Uterus (tissue), 4 donors: ENCODE results near the gene ARFGEF3. TPM values are rescaled to one million over a fixed set of nuclear protein-coding genes. Genes with fewer than 3 reads are reported as not detected.
"Not testable (repeated sequence)": the region's sequence is repeated elsewhere in the genome, so short reads cannot be mapped to it uniquely, and the experiment has no call there.

Experiments used
- DNase-seq, 2 donors: peaks; one replicate each; pipeline ENCODE4 v3.0.0-alpha.2; 2019 to 2020
- H3K27ac ChIP-seq, 2 donors: fragments of 200-600 bp; sonication (generic); 1 replicate in 1 of 2; 2 replicates in 1 of 2; pipeline ENCODE4 v1.5.1; 2016 to 2018
- H3K27me3 ChIP-seq, 2 donors: fragments of 200-600 bp; sonication (generic); one replicate each; pipeline ENCODE4 v1.5.1; 2018 to 2019; ENCODE audit warnings: control low read depth in 1 of 2
- H3K36me3 ChIP-seq, 2 donors: fragments of 200-600 bp; sonication (generic); one replicate each; pipeline ENCODE4 v1.5.1; 2019; ENCODE audit warnings: control low read depth in 1 of 2
- H3K4me1 ChIP-seq, 2 donors: fragments of 200-600 bp; sonication (generic); one replicate each; pipeline ENCODE4 v1.5.1; 2018 to 2019; ENCODE audit warnings: control low read depth in 1 of 2
- H3K4me3 ChIP-seq, 2 donors: fragments of 200-600 bp; sonication (generic); 1 replicate in 1 of 2; 2 replicates in 1 of 2; pipeline ENCODE4 v1.5.1; 2018 to 2019; ENCODE audit warnings: mild to moderate bottlenecking in 1 of 2
- H3K9me3 ChIP-seq, 2 donors: fragments of 200-600 bp; sonication (generic); one replicate each; pipeline ENCODE4 v1.5.1; 2019; ENCODE audit warnings: control low read depth in 1 of 2
- POLR2A ChIP-seq, 2 donors: fragments of 450-650 bp; IDR thresholded peaks; one replicate each; pipeline ENCODE4 v1.6.1; 2016; ENCODE audit warnings: antibody characterized with exemption in 2 of 2, mild to moderate bottlenecking in 1 of 2, moderate library complexity in 1 of 2
- intact Hi-C: fragments of 100-400 bp; cut with DNase I; formaldehyde crosslinking; loops from one replicate; pipeline ENCODE4 v1.15.1; 2023; ENCODE audit warnings: low total_unique reads
- total RNA-seq, 4 donors: library from RNA; depleted of rRNA in 3 of 4; stranded (reverse); fragments of >200 nt in 3 of 4; gene quantifications; one replicate each; pipeline versions ENCODE4 v1.1.0 to v1.2.4, GENCODE V29; 2014 to 2023
- TF ChIP-seq, protein P1 (sequence below), 4 experiments: fragments of 200-600 bp in 2 of 4; fragments of 450-650 bp in 2 of 4; sonication (generic) in 2 of 4; IDR thresholded peaks; one replicate each; pipeline ENCODE4 v1.5.1; 2016 to 2019; ENCODE audit warnings: antibody characterized with exemption in 4 of 4, mild to moderate bottlenecking in 2 of 4, moderate library complexity in 1 of 4
- donor health status: DM: yes; HTN: yes; CAD: no.

ARFGEF3 gene
- total RNA-seq, 4 donors from 2014 or later, result 0.88 to 5.8 (median 2.4) TPM

DNA sequence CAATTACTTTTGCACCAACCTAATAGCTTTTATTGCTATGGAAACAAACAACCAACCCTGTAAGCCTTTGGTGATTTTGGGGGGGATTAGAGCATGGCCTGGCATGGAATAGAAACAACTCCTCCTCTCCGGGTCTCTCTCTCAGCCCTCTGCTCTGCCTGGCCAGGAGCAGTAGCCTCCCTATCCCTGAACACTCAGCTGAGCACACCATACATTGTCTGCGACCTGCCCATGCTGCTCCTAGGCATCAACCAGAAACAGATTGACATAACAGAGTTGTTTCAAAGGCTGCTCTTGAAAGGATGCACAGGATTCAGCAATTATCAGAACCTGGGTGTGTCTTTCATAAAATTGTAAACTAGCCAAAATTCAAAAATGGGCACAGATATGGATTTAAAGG, 186.1 kb downstream of the ARFGEF3 start:
- Histone ChIP-seq H3K4me1 (no peaks in the 10 kb centered on the region), H3K27ac (no peak overlapping the region), H3K36me3 (no peaks in the 10 kb centered on the region), H3K4me3 (no peak overlapping the region), H3K27me3 (no peaks in the 10 kb centered on the region), H3K9me3 (no peaks in the 10 kb centered on the region)
- TF ChIP-seq POLR2A (IDR thresholded peaks at IDR 0.05), result no peak
- TF ChIP-seq, protein P1, sequence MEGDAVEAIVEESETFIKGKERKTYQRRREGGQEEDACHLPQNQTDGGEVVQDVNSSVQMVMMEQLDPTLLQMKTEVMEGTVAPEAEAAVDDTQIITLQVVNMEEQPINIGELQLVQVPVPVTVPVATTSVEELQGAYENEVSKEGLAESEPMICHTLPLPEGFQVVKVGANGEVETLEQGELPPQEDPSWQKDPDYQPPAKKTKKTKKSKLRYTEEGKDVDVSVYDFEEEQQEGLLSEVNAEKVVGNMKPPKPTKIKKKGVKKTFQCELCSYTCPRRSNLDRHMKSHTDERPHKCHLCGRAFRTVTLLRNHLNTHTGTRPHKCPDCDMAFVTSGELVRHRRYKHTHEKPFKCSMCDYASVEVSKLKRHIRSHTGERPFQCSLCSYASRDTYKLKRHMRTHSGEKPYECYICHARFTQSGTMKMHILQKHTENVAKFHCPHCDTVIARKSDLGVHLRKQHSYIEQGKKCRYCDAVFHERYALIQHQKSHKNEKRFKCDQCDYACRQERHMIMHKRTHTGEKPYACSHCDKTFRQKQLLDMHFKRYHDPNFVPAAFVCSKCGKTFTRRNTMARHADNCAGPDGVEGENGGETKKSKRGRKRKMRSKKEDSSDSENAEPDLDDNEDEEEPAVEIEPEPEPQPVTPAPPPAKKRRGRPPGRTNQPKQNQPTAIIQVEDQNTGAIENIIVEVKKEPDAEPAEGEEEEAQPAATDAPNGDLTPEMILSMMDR (IDR thresholded peaks at IDR 0.05), result no peak
- intact Hi-C loops, result no loop called here
- DNase-seq, result no peak

DNA sequence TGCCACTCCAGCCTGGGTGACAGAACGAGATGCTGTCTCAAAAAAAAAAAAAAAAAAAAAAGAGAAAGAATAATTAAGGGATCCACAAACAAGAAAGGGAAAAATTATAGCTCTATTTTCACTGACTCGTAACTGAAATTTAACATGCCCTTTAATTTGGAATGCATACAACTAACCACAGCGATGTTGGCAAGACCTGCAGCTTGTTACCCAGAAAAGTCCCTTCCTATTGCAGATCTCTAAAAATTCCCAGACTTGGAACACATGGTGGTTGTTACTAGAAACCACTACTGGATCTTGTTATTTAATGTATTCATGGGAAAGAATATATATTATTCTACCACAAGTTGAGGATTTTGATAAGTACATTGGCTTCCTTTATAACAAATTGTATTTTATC, 188.2 kb downstream of the ARFGEF3 start:
- intact Hi-C loops, result no loop called here
- Histone ChIP-seq H3K9me3 (no peaks in the 10 kb centered on the region), H3K36me3 (no peaks in the 10 kb centered on the region), H3K27me3 (no peaks in the 10 kb centered on the region), H3K4me1 (no peaks in the 10 kb centered on the region), H3K27ac (no peak overlapping the region), H3K4me3 (no peak overlapping the region)
- DNase-seq, result no peak
- TF ChIP-seq, protein P1 (IDR thresholded peaks at IDR 0.05), result no peak
- TF ChIP-seq POLR2A (IDR thresholded peaks at IDR 0.05), result no peak

DNA sequence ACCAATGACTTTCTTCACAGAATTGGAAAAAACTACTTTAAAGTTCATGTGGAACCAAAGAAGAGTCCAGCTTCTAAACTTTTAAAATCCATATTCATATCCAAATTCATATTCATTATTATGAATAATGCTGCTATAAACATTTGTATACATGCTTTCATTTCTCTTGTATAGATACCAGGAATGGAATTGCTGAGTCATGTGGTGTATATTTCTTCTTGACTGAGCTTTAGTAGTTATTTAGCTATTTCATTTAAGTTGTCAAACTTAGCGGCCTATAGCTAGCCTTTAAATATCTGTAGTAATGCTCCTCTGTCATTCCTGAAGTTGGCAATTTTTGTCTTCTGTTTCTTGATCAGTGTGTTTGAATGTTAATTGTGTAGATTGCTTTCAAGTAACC, 196.2 kb downstream of the ARFGEF3 start:
- Histone ChIP-seq H3K27ac (no peak overlapping the region), H3K4me1 (no peaks in the 10 kb centered on the region), H3K9me3 (no peaks in the 10 kb centered on the region), H3K4me3 (no peak overlapping the region), H3K36me3 (no peaks in the 10 kb centered on the region), H3K27me3 (no peaks in the 10 kb centered on the region)
- no peak for DNase-seq
- intact Hi-C loops, result no loop called here
- TF ChIP-seq, protein P1 (IDR thresholded peaks at IDR 0.05), result no peak
- TF ChIP-seq POLR2A (IDR thresholded peaks at IDR 0.05), result no peak

DNA sequence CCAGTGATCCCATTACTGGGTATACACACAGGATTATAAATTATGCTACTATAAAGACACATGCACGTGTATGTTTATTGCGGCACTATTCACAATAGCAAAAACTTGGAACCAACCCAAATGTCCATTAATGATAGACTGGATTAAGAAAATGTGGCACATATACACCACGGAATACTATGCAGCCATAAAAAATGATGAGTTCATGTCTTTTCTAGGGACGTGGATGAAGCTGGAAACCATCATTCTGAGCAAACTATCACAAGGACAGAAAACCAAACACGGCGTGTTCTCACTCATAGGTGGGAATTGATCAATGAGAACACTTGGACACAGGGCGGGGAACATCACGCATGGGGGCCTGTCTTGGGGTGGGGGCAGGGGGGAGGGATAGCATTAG, 206.9 kb downstream of the ARFGEF3 start:
- H3K4me1 ChIP-seq, H3K27me3 ChIP-seq, intact Hi-C loops, H3K9me3 ChIP-seq, H3K4me3 ChIP-seq, DNase-seq, H3K36me3 ChIP-seq, H3K27ac ChIP-seq: not testable (repeated sequence)

DNA sequence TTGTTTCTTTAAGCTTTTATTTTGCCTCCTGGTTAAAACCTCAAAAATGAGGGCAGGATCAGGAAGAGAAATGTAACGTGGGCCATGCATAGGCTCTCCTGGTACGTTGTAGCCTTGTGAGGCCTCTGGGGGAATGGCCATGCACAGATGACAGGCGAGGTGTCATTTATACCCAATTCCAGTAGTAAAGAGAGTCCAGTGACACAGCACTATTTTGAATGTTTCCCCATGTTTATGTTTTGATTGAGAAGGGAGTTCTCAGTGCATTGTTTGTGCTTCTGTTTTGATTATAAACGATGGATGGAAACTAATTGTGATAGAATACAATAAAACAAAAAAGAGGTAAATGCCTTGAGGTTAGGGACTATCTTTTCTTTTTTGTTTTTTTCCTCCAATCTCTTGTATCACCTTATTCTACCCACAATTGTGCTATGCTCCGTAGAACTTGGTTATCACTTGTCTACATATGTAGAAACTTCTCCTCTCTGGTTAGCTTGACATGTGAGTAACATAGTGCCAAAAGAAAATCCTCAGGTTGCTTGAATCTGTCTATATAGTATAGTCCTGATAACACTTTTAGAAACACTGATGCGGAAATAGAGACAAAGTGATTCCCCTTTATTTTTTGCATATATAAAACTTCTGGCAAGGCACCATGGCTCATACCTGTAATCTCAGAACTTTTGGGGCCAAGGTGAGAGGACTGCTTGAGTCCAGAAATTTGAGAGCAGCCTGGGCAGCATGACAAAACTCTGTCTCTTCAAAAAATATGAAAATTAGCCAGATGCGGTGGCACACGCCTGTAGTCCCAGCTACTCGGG, 209.1 kb downstream of the ARFGEF3 start:
- Histone ChIP-seq H3K27me3 (no peaks in the 10 kb centered on the region), H3K36me3 (no peaks in the 10 kb centered on the region), H3K4me1 (no peaks in the 10 kb centered on the region), H3K4me3 (no peak overlapping the region), H3K9me3 (no peaks in the 10 kb centered on the region), H3K27ac (no peak overlapping the region)
- TF ChIP-seq POLR2A (IDR thresholded peaks at IDR 0.05), result no peak
- TF ChIP-seq, protein P1 (IDR thresholded peaks at IDR 0.05), result no peak
- no peak for DNase-seq
- intact Hi-C loops, result no loop called here

DNA sequence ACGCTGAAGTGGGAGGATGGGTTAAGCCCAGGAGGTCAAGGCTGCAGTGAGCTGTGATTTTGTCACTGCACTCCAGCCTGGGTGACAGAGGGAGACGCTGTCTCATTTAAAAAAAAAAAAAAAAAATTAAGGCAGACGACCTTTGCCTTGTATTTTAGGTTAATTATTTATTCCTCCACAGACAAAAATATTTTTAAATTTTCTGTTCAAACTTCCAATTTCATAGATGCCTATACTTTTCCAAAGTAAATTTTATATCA, 209.6 kb downstream of the ARFGEF3 start:
- intact Hi-C loops, result no loop called here
- H3K36me3 ChIP-seq, result no peaks in the 10 kb centered on the region
- DNase-seq, result no peak
- no peak overlapping the region for H3K27ac ChIP-seq
- no peaks in the 10 kb centered on the region for H3K9me3 ChIP-seq
- H3K4me1 ChIP-seq, result no peaks in the 10 kb centered on the region
- TF ChIP-seq, protein P1 (IDR thresholded peaks at IDR 0.05), result no peak
- no peak for TF ChIP-seq POLR2A (IDR thresholded peaks at IDR 0.05)
- no peak overlapping the region for H3K4me3 ChIP-seq
- no peaks in the 10 kb centered on the region for H3K27me3 ChIP-seq
